Measurements from ENCODE around the gene DCAF10. TPM values are rescaled to one million over a fixed set of nuclear protein-coding genes. Genes with fewer than 3 reads are reported as not detected.

The DCAF10 gene
- total RNA-seq, 1 experiment from 2014 or later = 11.8 TPM

- CTCF ChIA-PET = no interaction called here
- H4K20me1 ChIP-seq (ENCODE audit: low read length) = peaks cover 10% of the 10 kb centered on the region; the same call in 1 of the 2 replicates
Measured at GRCh38 chr9:37897665-37898064, 97.1 kb downstream of the DCAF10 start.

GRCh38 chr9:37899041-37899440 is 98.4 kb downstream of the DCAF10 start:
- Histone ChIP-seq H3K9me3 (ENCODE audit: low read length) (no peaks in the 10 kb centered on the region), H3K4me2 (ENCODE audit: low read length) (no peak overlapping the region), H2AFZ (ENCODE audit: low read length) (no peak overlapping the region), H3K4me1 (ENCODE audit: insufficient read depth, low read length) (peaks cover 11% of the 10 kb centered on the region), H3K4me3 (ENCODE audit: low read length) (no peak overlapping the region), H3K36me3 (ENCODE audit: low read depth, low read length) (peaks cover 8% of the 10 kb centered on the region; the same call in 1 of the 2 replicates), H3K9ac (ENCODE audit: low read length) (no peak overlapping the region), H3K27ac (ENCODE audit: low read length) (no peak overlapping the region), H3F3A (ENCODE audit: low read length, unreplicated experiment) (no peaks in the 10 kb centered on the region), H4K20me1 (ENCODE audit: low read length) (peaks cover 11% of the 10 kb centered on the region; the same call in 1 of the 2 replicates), H3K9me2 (replicated peaks; ENCODE audit: low read length) (no peaks in the 10 kb centered on the region), H3K27me3 (ENCODE audit: low read length) (no peaks in the 10 kb centered on the region), H3K79me2 (ENCODE audit: low read length) (peaks cover 32% of the 10 kb centered on the region)
- no peak for TF ChIP-seq EZH2phosphoT487 (IDR thresholded peaks at IDR 0.05; ENCODE audit: borderline replicate concordance, low read length)
- TF ChIP-seq EZH2 (IDR thresholded peaks at IDR 0.05; ENCODE audit: low read length, unreplicated experiment) = no peak
- TF ChIP-seq CTCF (conservative IDR thresholded peaks at IDR 0.05; ENCODE audit: low read depth, low read length) = no peak
- ATAC-seq = no peak
- intact Hi-C loops (cut with micrococcal nuclease) = no loop called here
- BruUV-seq (replicated peaks) = no TSS peak
- no peak for DNase-seq
- CTCF ChIA-PET = no interaction called here
- POLR2A ChIA-PET (ENCODE audit: unreplicated experiment) = no interaction called here

More at GRCh38 chr9:37897665-37898064, 97.1 kb downstream of the DCAF10 start:
- no peaks in the 10 kb centered on the region for H3K9me3 ChIP-seq (ENCODE audit: low read length)
- no peaks in the 10 kb centered on the region for H3F3A ChIP-seq (ENCODE audit: low read length, unreplicated experiment)
- intact Hi-C loops (cut with micrococcal nuclease) = no loop called here
- H3K9me2 ChIP-seq (replicated peaks; ENCODE audit: low read length) = no peaks in the 10 kb centered on the region
- H2AFZ ChIP-seq (ENCODE audit: low read length) = no peak overlapping the region
- H3K27ac ChIP-seq (ENCODE audit: low read length) = no peak overlapping the region
- peaks cover 22% of the 10 kb centered on the region for H3K79me2 ChIP-seq (ENCODE audit: low read length)
- POLR2A ChIA-PET (ENCODE audit: unreplicated experiment) = no interaction called here
- no peak; the same call in 1 of the 2 replicates for ATAC-seq
- DNase-seq = no peak
- TF ChIP-seq EZH2phosphoT487 (IDR thresholded peaks at IDR 0.05; ENCODE audit: borderline replicate concordance, low read length) (no peak), EZH2 (IDR thresholded peaks at IDR 0.05; ENCODE audit: low read length, unreplicated experiment) (no peak), CTCF (conservative IDR thresholded peaks at IDR 0.05; ENCODE audit: low read depth, low read length) (no peak)
- H3K9ac ChIP-seq (ENCODE audit: low read length) = no peak overlapping the region
- H3K36me3 ChIP-seq (ENCODE audit: low read depth, low read length) = peaks cover 8% of the 10 kb centered on the region; the same call in 1 of the 2 replicates
- peaks cover 11% of the 10 kb centered on the region for H3K4me1 ChIP-seq (ENCODE audit: insufficient read depth, low read length)
- no peaks in the 10 kb centered on the region for H3K27me3 ChIP-seq (ENCODE audit: low read length)
- BruUV-seq (replicated peaks) = no TSS peak
- H3K4me3 ChIP-seq (ENCODE audit: low read length) = no peak overlapping the region
- no peak overlapping the region for H3K4me2 ChIP-seq (ENCODE audit: low read length)

- no peak for DNase-seq
- peak overlapping the region; percentile 93 for H3K4me3 ChIP-seq (ENCODE audit: low read length)
- peak overlapping the region; percentile 88 for H3K9ac ChIP-seq (ENCODE audit: low read length)
- peaks cover 32% of the 10 kb centered on the region for H3K79me2 ChIP-seq (ENCODE audit: low read length)
- no peaks in the 10 kb centered on the region for H3K9me3 ChIP-seq (ENCODE audit: low read length)
- H3F3A ChIP-seq (ENCODE audit: low read length, unreplicated experiment) = no peaks in the 10 kb centered on the region
- no peak for TF ChIP-seq CTCF (conservative IDR thresholded peaks at IDR 0.05; ENCODE audit: low read depth, low read length)
- no peak for TF ChIP-seq EZH2phosphoT487 (IDR thresholded peaks at IDR 0.05; ENCODE audit: borderline replicate concordance, low read length)
- no peak for TF ChIP-seq EZH2 (IDR thresholded peaks at IDR 0.05; ENCODE audit: low read length, unreplicated experiment)
- intact Hi-C loops (cut with micrococcal nuclease) = loop anchor here (10.0 kb wide), 1 partner anchor 417 kb away; the partner anchor contains the start of gene POLR1E
- no peaks in the 10 kb centered on the region for H3K27me3 ChIP-seq (ENCODE audit: low read length)
- ATAC-seq = no peak
- no TSS peak for BruUV-seq (replicated peaks)
- POLR2A ChIA-PET (ENCODE audit: unreplicated experiment) = no interaction called here
- H3K27ac ChIP-seq (ENCODE audit: low read length) = no peak overlapping the region
- peak overlapping the region; percentile 96 for H3K4me2 ChIP-seq (ENCODE audit: low read length)
- CTCF ChIA-PET = no interaction called here
- H4K20me1 ChIP-seq (ENCODE audit: low read length) = peaks cover 11% of the 10 kb centered on the region; the same call in 1 of the 2 replicates
- peaks cover 18% of the 10 kb centered on the region for H3K4me1 ChIP-seq (ENCODE audit: insufficient read depth, low read length)
- H2AFZ ChIP-seq (ENCODE audit: low read length) = no peak overlapping the region
- peaks cover 4% of the 10 kb centered on the region; the same call in 1 of the 2 replicates for H3K36me3 ChIP-seq (ENCODE audit: low read depth, low read length)
- no peaks in the 10 kb centered on the region for H3K9me2 ChIP-seq (replicated peaks; ENCODE audit: low read length)
Measured at GRCh38 chr9:37902131-37902530, 101.5 kb downstream of the DCAF10 start.
